Pancreas (tissue), 10 donors: ENCODE data around the gene MRPL58. TPM values are rescaled to one million over a fixed set of nuclear protein-coding genes. Genes with fewer than 3 reads are reported as not detected.

Source experiments
- ATAC-seq, 4 donors: fragments of 200-7000 bp; cut with Tn5 transposase; one replicate each; pipeline versions ENCODE4 v1.8.0 to v1.9.1; 2020; ENCODE audit warnings: mild to moderate bottlenecking in 4 of 4, moderate library complexity in 4 of 4
- DNase-seq, 6 donors: peaks; one replicate each; pipeline ENCODE4 v3.0.0-alpha.2; 2020
- FAIRE-seq: peaks from 2 replicates; lab custom pipeline; 2012; peaks lifted over from hg19 to GRCh38; lab: Jason Lieb, UNC
- H3K27ac ChIP-seq, 4 donors: fragments of 200-600 bp; sonication (generic); 1 replicate in 3 of 4; 2 replicates in 1 of 4; pipeline versions ENCODE4 v1.5.0 to v1.8.0; 2020
- H3K27me3 ChIP-seq, 4 donors: fragments of 200-600 bp; one replicate each; pipeline ENCODE4 v1.8.0; 2021
- H3K36me3 ChIP-seq, 3 donors: fragments of 200-600 bp; sonication (generic) in 1 of 3; one replicate each; pipeline versions ENCODE4 v1.5.0 to v1.8.0; 2020 to 2021
- H3K4me1 ChIP-seq, 3 donors: fragments of 200-600 bp; one replicate each; pipeline ENCODE4 v1.8.0; 2021
- H3K4me3 ChIP-seq, 4 donors: fragments of 200-600 bp; sonication (generic) in 2 of 4; one replicate each; pipeline versions ENCODE4 v1.5.0 to v1.8.0; 2020 to 2021
- H3K9me3 ChIP-seq, 4 donors: fragments of 200-600 bp; one replicate each; pipeline ENCODE4 v1.8.0; 2021
- CTCF ChIP-seq, 4 donors: fragments of 200-600 bp; sonication (generic) in 3 of 4; IDR thresholded peaks; one replicate each; pipeline versions ENCODE4 v1.5.0 to v1.8.0; 2021; ENCODE audit warnings: antibody characterized with exemption in 4 of 4
- WGBS, 2 donors: extraction: QIAGEN DNeasy Blood & Tissue Kit; methylation state at CpG; one replicate each; pipeline ENCODE4 v1.1.7; 2013; 5-methylcytosine and 5-hydroxymethylcytosine counted together
- intact Hi-C, 3 donors: fragments of 100-400 bp; cut with DNase I; formaldehyde crosslinking; loops; one replicate each; pipeline versions ENCODE4 v1.11.1 to v1.14.2; 2022
- polyA plus RNA-seq, 2 donors: library from polyadenylated mRNA; stranded (reverse); fragments of 200-250 nt; gene quantifications; one replicate each; pipeline ENCODE4 v1.2.3, GENCODE V29; 2013
- total RNA-seq, 6 donors: library from RNA; stranded (reverse); fragmentation: NEBNext Ultra II Directional in 4 of 6; extraction: Animal tissue kit (Norgen Biotek cat#: 25700) in 4 of 6; gene quantifications; one replicate each; pipeline versions ENCODE4 v1.2.1 to v1.2.4, GENCODE V29; 2021 to 2023
- donor health status: healthy with polysubstance abuse.
- donor health status: DM: no; HTN: no; CAD: no; lungs with moderate emphysema.
- donor health status: DM: no; HTN: no; CAD: no.
- donor health status: control.
- donor health status: control.
- donor health status: Bipolar disorder and iron deficiency.
- donor health status: DM: yes; HTN: yes; CAD: no.
- donor health status: DM: no; HTN: no; CAD: no.
- donor health status: DM: no; HTN: no; CAD: no.
- donor health status: DM: yes; HTN: yes; CAD: no.

MRPL58 gene
- total and polyA plus RNA-seq, 8 donors = 11.7 to 23.6 (median 16.0) TPM

GRCh38 chr17:75064040-75064439 is 51.6 kb downstream of the MRPL58 start:
- H3K4me1 ChIP-seq = no peaks in the 10 kb centered on the region
- H3K27me3 ChIP-seq = no peaks in the 10 kb centered on the region
- DNase-seq (peak in 1 of 6 donors; percentile 18), FAIRE-seq (no peak), ATAC-seq (no peak)
- H3K9me3 ChIP-seq = no peaks in the 10 kb centered on the region
- H3K4me3 ChIP-seq = no peak overlapping the region
- intact Hi-C loops = no loop called here
- peaks cover 2 to 30% (median 14%) of the 10 kb centered on the region in 3 donors for H3K36me3 ChIP-seq
- no peak overlapping the region for H3K27ac ChIP-seq
- WGBS, 2 donors = 89 to 91% methylated on average over 11 of the region's 11 CpGs
- no peak for TF ChIP-seq CTCF (IDR thresholded peaks at IDR 0.05)

- 87 to 90% methylated on average over 8 of the region's 8 CpGs for WGBS, 2 donors
- Histone ChIP-seq H3K36me3 (peaks cover 2 to 30% (median 14%) of the 10 kb centered on the region in 3 donors), H3K9me3 (no peaks in the 10 kb centered on the region), H3K27me3 (no peaks in the 10 kb centered on the region), H3K27ac (no peak overlapping the region), H3K4me3 (no peak overlapping the region), H3K4me1 (no peaks in the 10 kb centered on the region)
- FAIRE-seq (no peak), DNase-seq (no peak), ATAC-seq (no peak)
- intact Hi-C loops = no loop called here
- TF ChIP-seq CTCF (IDR thresholded peaks at IDR 0.05) = no peak
Observed at GRCh38 chr17:75064460-75064859, 52.0 kb downstream of the MRPL58 start.

- Histone ChIP-seq H3K4me1 (no peaks in the 10 kb centered on the region), H3K27ac (no peak overlapping the region), H3K36me3 (peaks cover 2 to 28% (median 14%) of the 10 kb centered on the region in 3 donors), H3K4me3 (no peak overlapping the region), H3K9me3 (no peaks in the 10 kb centered on the region), H3K27me3 (no peaks in the 10 kb centered on the region)
- WGBS, 2 donors = 93 to 94% methylated on average over 18 of the region's 18 CpGs
- no peak for TF ChIP-seq CTCF (IDR thresholded peaks at IDR 0.05)
- ATAC-seq = no peak
- intact Hi-C loops = no loop called here
- no peak for FAIRE-seq
- DNase-seq = peak in 1 of 6 donors; percentile 36
Observed at GRCh38 chr17:75064867-75065561, 52.5 kb downstream of the MRPL58 start.

GRCh38 chr17:75065562-75066151 is 53.2 kb downstream of the MRPL58 start:
- intact Hi-C loops = no loop called here
- H3K27ac ChIP-seq = no peak overlapping the region
- H3K9me3 ChIP-seq = no peaks in the 10 kb centered on the region
- no peak for TF ChIP-seq CTCF (IDR thresholded peaks at IDR 0.05)
- FAIRE-seq = no peak
- H3K4me1 ChIP-seq = no peaks in the 10 kb centered on the region
- peak in 1 of 6 donors; percentile 2 for DNase-seq
- ATAC-seq = peak in 1 of 4 donors; percentile 46
- H3K4me3 ChIP-seq = no peak overlapping the region
- no peaks in the 10 kb centered on the region for H3K27me3 ChIP-seq
- 79 to 82% methylated on average over 6 of the region's 6 CpGs for WGBS, 2 donors
- peaks cover 2 to 22% (median 14%) of the 10 kb centered on the region in 3 donors for H3K36me3 ChIP-seq

GRCh38 chr17:75067856-75068255 is 55.4 kb downstream of the MRPL58 start:
- no peak overlapping the region for H3K4me3 ChIP-seq
- no peaks in the 10 kb centered on the region for H3K27me3 ChIP-seq
- DNase-seq = peak in 1 of 6 donors; percentile 2
- H3K27ac ChIP-seq = no peak overlapping the region
- WGBS, 2 donors = 65 to 74% methylated on average over 4 of the region's 4 CpGs
- no peaks in the 10 kb centered on the region for H3K9me3 ChIP-seq
- no peak for FAIRE-seq
- no peaks in the 10 kb centered on the region for H3K4me1 ChIP-seq
- no peak for ATAC-seq
- intact Hi-C loops = no loop called here
- peaks cover 2 to 16% (median 14%) of the 10 kb centered on the region in 3 donors for H3K36me3 ChIP-seq
- no peak for TF ChIP-seq CTCF (IDR thresholded peaks at IDR 0.05)
